ENCODE measurements around the gene TDRD10. TPM values are rescaled to one million over a fixed set of nuclear protein-coding genes. Genes with fewer than 3 reads are reported as not detected.
"Not testable (repeated sequence)": the region's sequence is repeated elsewhere in the genome, so short reads cannot be mapped to it uniquely, and the experiment has no call there.

TDRD10 gene
- total RNA-seq, 2 donors from 2014 or later = 0.85 to 1.8 TPM

- no peak for TF ChIP-seq CTCF (IDR thresholded peaks at IDR 0.05)
Measured at GRCh38 chr1:154521695-154522094, 19.7 kb downstream of the TDRD10 start.

GRCh38 chr1:154524881-154525280 lies 22.9 kb downstream of the TDRD10 start:
- no peak overlapping the region for H3K27ac ChIP-seq
- no peak for TF ChIP-seq CTCF (IDR thresholded peaks at IDR 0.05)

More at GRCh38 chr1:154521695-154522094, 19.7 kb downstream of the TDRD10 start:
- H3K27me3 ChIP-seq = no peaks in the 10 kb centered on the region
- H3K27ac ChIP-seq = no peak overlapping the region
- no peaks in the 10 kb centered on the region for H3K9me3 ChIP-seq
- peaks cover 0 to 18% of the 10 kb centered on the region in 2 donors for H3K4me1 ChIP-seq
- no peak overlapping the region for H3K4me3 ChIP-seq
- H3K36me3 ChIP-seq = no peaks in the 10 kb centered on the region
- DNase-seq (ENCODE audit: low spot score) = no peak

GRCh38 chr1:154527192-154527591 lies 25.2 kb downstream of the TDRD10 start:
- no peak for TF ChIP-seq CTCF (IDR thresholded peaks at IDR 0.05)
- no peak for DNase-seq (ENCODE audit: low spot score)
- no peak overlapping the region for H3K4me3 ChIP-seq
- no peaks in the 10 kb centered on the region for H3K4me1 ChIP-seq
- no peaks in the 10 kb centered on the region for H3K27me3 ChIP-seq
- H3K36me3 ChIP-seq = no peaks in the 10 kb centered on the region
- no peak overlapping the region for H3K27ac ChIP-seq
- H3K9me3 ChIP-seq = no peaks in the 10 kb centered on the region

More at GRCh38 chr1:154524881-154525280, 22.9 kb downstream of the TDRD10 start:
- Histone ChIP-seq H3K4me3 (no peak overlapping the region), H3K9me3 (no peaks in the 10 kb centered on the region), H3K4me1 (peaks cover 0 to 16% of the 10 kb centered on the region in 2 donors), H3K36me3 (no peaks in the 10 kb centered on the region), H3K27me3 (no peaks in the 10 kb centered on the region)
- DNase-seq (ENCODE audit: low spot score) = no peak

- H3K4me3 ChIP-seq = no peak overlapping the region
- no peak for DNase-seq (ENCODE audit: low spot score)
- H3K27ac ChIP-seq = no peak overlapping the region
- H3K27me3 ChIP-seq = no peaks in the 10 kb centered on the region
- H3K9me3 ChIP-seq = no peaks in the 10 kb centered on the region
- TF ChIP-seq CTCF (IDR thresholded peaks at IDR 0.05) = no peak
- H3K36me3 ChIP-seq = no peaks in the 10 kb centered on the region
- H3K4me1 ChIP-seq = no peaks in the 10 kb centered on the region
Measured at GRCh38 chr1:154529308-154529707, 27.3 kb downstream of the TDRD10 start.

- H3K4me3 ChIP-seq; H3K27ac ChIP-seq; H3K27me3 ChIP-seq; DNase-seq (ENCODE audit: low spot score); H3K9me3 ChIP-seq; H3K36me3 ChIP-seq; H3K4me1 ChIP-seq: not testable (repeated sequence)
Measured at GRCh38 chr1:154531950-154532349, 29.9 kb downstream of the TDRD10 start.

- no peaks in the 10 kb centered on the region for H3K27me3 ChIP-seq
- H3K4me1 ChIP-seq = no peaks in the 10 kb centered on the region
- H3K4me3 ChIP-seq = no peak overlapping the region
- TF ChIP-seq CTCF (IDR thresholded peaks at IDR 0.05) = peak in 1 of 2 donors; percentile 47
- DNase-seq (ENCODE audit: low spot score) = no peak
- no peaks in the 10 kb centered on the region for H3K36me3 ChIP-seq
- no peak overlapping the region for H3K27ac ChIP-seq
- no peaks in the 10 kb centered on the region for H3K9me3 ChIP-seq
Measured at GRCh38 chr1:154533952-154534844, 32.2 kb downstream of the TDRD10 start.

Measured in right atrium auricular region (tissue), 2 donors.